ENCODE measurements around the gene DBH. TPM values are rescaled to one million over a fixed set of nuclear protein-coding genes. Genes with fewer than 3 reads are reported as not detected.
A peak's percentile ranks its signal among the peaks of the same experiment; 100 is the strongest.

The DBH gene
- total and polyA plus RNA-seq, 3 donors from 2014 or later = 0.06 TPM; not detected in 2

- WGBS, 2 donors = 91 to 95% methylated on average over 2 to 12 of the region's 12 CpGs
- Histone ChIP-seq H3K27ac (no peak overlapping the region), H3K9me3 (no peaks in the 10 kb centered on the region), H3K4me3 (no peak overlapping the region), H3K4me1 (peaks cover 5% of the 10 kb centered on the region), H3K27me3 (no peaks in the 10 kb centered on the region), H3K36me3 (ENCODE audit: low read depth, missing control alignments) (no peaks in the 10 kb centered on the region)
- no peak for TF ChIP-seq POLR2A (IDR thresholded peaks at IDR 0.05)
- TF ChIP-seq CTCF (IDR thresholded peaks at IDR 0.05) = no peak
- intact Hi-C loops (cut with DNase I; ENCODE audit: low total_unique reads) = no loop called here
- DNase-seq = no peak
Observed at GRCh38 chr9:133636902-133637301, 739 bp downstream of the DBH start.

- Histone ChIP-seq H3K36me3 (ENCODE audit: low read depth, missing control alignments) (no peaks in the 10 kb centered on the region), H3K4me3 (no peak overlapping the region), H3K9me3 (no peaks in the 10 kb centered on the region), H3K27me3 (no peaks in the 10 kb centered on the region), H3K27ac (no peak overlapping the region), H3K4me1 (peaks cover 5% of the 10 kb centered on the region)
- TF ChIP-seq POLR2A (IDR thresholded peaks at IDR 0.05) (no peak), CTCF (IDR thresholded peaks at IDR 0.05) (no peak)
- peak; percentile 29 for DNase-seq
- 72 to 74% methylated on average over 8 to 12 of the region's 12 CpGs for WGBS, 2 donors
- intact Hi-C loops (cut with DNase I; ENCODE audit: low total_unique reads) = no loop called here
Observed at GRCh38 chr9:133637451-133638055, 1.4 kb downstream of the DBH start.

GRCh38 chr9:133638076-133638475 lies 1.9 kb downstream of the DBH start:
- intact Hi-C loops (cut with DNase I; ENCODE audit: low total_unique reads) = no loop called here
- 68 to 80% methylated on average over 8 of the region's 8 CpGs for WGBS, 2 donors
- H3K27ac ChIP-seq = no peak overlapping the region

GRCh38 chr9:133638711-133639110 lies 2.5 kb downstream of the DBH start:
- Histone ChIP-seq H3K27ac (no peak overlapping the region), H3K36me3 (ENCODE audit: low read depth, missing control alignments) (no peaks in the 10 kb centered on the region), H3K9me3 (no peaks in the 10 kb centered on the region), H3K4me1 (peaks cover 5% of the 10 kb centered on the region), H3K27me3 (no peaks in the 10 kb centered on the region), H3K4me3 (no peak overlapping the region)
- TF ChIP-seq CTCF (IDR thresholded peaks at IDR 0.05) (no peak), POLR2A (IDR thresholded peaks at IDR 0.05) (no peak)
- WGBS, 2 donors = 79 to 94% methylated on average over 4 to 8 of the region's 8 CpGs
- no peak for DNase-seq
- intact Hi-C loops (cut with DNase I; ENCODE audit: low total_unique reads) = no loop called here

More at GRCh38 chr9:133638076-133638475, 1.9 kb downstream of the DBH start:
- Histone ChIP-seq H3K4me1 (peaks cover 5% of the 10 kb centered on the region), H3K27me3 (no peaks in the 10 kb centered on the region), H3K4me3 (no peak overlapping the region), H3K9me3 (no peaks in the 10 kb centered on the region), H3K36me3 (ENCODE audit: low read depth, missing control alignments) (no peaks in the 10 kb centered on the region)
- TF ChIP-seq POLR2A (IDR thresholded peaks at IDR 0.05) = no peak
- no peak for TF ChIP-seq CTCF (IDR thresholded peaks at IDR 0.05)
- no peak for DNase-seq

- H3K4me1 ChIP-seq = peaks cover 1% of the 10 kb centered on the region
- DNase-seq = no peak
- TF ChIP-seq CTCF (IDR thresholded peaks at IDR 0.05) (no peak), POLR2A (IDR thresholded peaks at IDR 0.05) (no peak)
- H3K4me3 ChIP-seq = no peak overlapping the region
- intact Hi-C loops (cut with DNase I; ENCODE audit: low total_unique reads) = no loop called here
- no peak overlapping the region for H3K27ac ChIP-seq
- H3K9me3 ChIP-seq = no peaks in the 10 kb centered on the region
- no peaks in the 10 kb centered on the region for H3K36me3 ChIP-seq (ENCODE audit: low read depth, missing control alignments)
- no peaks in the 10 kb centered on the region for H3K27me3 ChIP-seq
- 90 to 97% methylated on average over 2 to 8 of the region's 8 CpGs for WGBS, 2 donors
Observed at GRCh38 chr9:133639613-133640012, 3.5 kb downstream of the DBH start.
